GM18505 (cell line): ENCODE data around the gene BMAL1.

Experiments
- ATAC-seq: cut with Tn5 transposase; IDR thresholded peaks from one replicate; pipeline ENCODE4 v1.9.1; 2021; ENCODE audit not compliant: unreplicated experiment
- POLR2A ChIP-seq: IDR thresholded peaks from 4 replicates; pipeline ENCODE4 v1.6.1; 2011; ENCODE audit warnings: borderline replicate concordance; ENCODE audit not compliant: insufficient read depth, insufficient read length; ENCODE audit errors: extremely low read depth

BMAL1 gene

GRCh38 chr11:13291361-13291760 is 13.8 kb downstream of the BMAL1 start:
- no peak for TF ChIP-seq POLR2A
- ATAC-seq = no peak

GRCh38 chr11:13291800-13292199 is 14.2 kb downstream of the BMAL1 start:
- no peak for ATAC-seq
- no peak for TF ChIP-seq POLR2A

- ATAC-seq = no peak
- TF ChIP-seq POLR2A = no peak
Observed at GRCh38 chr11:13292970-13293369, 15.4 kb downstream of the BMAL1 start.

DNA sequence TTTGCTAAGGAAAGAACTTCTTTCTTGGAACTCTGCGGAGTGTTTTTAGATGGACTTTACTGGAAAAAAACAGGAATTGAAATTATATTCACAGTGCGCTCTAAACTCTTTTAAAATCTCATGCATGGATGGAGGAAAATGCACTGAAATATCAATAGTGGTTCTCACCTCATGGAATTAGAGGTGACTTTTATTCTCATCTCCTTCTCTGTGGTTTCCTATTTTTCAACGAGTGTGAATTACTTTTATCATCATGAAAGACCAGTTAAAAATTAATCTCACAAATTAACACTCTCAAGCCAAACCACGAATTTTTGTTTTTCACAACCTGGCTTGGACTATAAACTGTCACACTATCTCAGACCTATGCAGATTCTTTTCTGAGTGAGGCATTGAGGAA is 16.6 kb downstream of the BMAL1 start:
- TF ChIP-seq POLR2A = no peak
- ATAC-seq = no peak

DNA sequence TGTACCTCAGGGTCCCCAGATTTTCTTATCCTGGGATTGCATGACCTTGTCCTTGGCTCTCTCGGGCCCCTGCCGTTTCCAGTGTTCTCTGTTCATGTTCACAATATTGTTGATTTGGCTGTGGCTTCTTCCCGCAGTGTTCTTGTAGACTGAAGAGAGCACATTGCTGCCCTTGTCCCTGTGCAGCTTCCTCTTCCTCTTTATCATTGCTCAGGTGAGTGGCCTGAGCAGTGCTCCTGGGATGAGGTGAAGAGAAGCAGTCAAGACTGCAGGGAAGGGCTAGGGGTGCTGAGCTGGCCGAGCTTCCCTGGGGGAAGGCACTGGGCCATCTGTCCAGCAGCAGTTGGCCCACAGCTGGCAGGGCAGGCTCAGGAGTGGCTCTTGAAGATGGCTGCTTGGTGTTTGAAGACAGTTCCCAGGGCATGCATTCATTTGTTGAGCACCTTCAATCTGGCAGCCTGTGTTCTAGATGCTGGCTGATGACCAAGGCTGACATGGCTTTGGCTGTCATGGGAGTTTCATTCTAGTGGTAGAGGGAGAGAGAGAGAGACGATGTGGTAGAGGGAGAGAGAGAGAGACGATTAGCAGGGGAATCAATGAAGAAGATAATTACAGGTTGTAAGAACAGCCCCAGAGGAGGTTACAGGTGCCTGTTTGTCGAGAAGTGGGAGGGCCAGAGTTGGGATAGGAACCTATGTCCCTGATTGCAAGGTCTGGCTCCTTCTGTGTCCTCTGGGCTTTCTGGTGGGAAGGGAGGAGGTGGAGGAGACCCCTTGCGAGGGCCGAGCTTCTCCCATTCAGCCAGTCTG is 17.4 kb downstream of the BMAL1 start:
- ATAC-seq = no peak
- TF ChIP-seq POLR2A = no peak

- TF ChIP-seq POLR2A = no peak
- no peak for ATAC-seq
Observed at GRCh38 chr11:13297308-13297916, 19.8 kb downstream of the BMAL1 start.

DNA sequence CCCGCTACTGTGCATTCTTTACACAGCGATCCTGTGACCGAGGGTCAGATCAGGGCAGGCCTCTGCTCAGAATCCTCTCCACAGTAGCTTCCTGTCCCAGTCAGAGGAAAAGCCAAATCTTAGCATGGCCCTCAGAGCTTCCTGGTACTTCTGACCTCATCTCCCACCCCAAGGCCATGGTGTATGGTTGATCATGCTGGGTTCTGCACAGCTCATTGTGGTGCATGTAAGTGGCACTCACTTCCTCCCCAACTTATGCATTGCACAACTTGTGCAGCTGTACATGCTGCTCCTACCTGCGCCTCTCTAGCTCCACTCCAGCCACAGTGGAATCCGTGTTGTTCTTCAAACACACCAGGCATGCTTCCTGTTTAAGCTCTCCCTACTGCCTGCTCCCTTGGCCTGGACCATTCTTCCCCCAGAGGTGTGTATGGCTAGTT is 20.3 kb downstream of the BMAL1 start:
- TF ChIP-seq POLR2A = no peak
- no peak for ATAC-seq

DNA sequence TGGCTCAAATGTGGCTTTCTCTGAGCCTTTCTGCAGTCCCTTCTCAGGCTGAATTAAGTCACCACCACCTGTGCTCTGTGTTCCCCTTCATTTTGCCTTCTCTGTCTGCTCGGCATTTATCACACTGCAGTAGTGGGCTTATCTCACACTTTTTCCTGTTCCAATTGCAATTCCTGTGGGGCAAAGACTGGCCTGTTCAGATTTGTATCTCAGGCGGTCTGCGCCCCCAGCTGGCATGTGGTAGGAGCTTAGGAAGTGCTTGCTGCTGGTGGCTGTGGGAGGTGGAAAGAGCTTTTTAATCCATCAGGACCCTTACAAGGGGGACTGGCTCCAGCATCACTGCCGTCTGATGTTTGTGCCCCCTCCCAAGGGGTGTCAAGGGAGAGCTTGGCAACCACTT is 21.2 kb downstream of the BMAL1 start:
- no peak for TF ChIP-seq POLR2A
- no peak for ATAC-seq

- no peak for TF ChIP-seq POLR2A
- no peak for ATAC-seq
Observed at GRCh38 chr11:13301522-13301921, 23.9 kb downstream of the BMAL1 start.

DNA sequence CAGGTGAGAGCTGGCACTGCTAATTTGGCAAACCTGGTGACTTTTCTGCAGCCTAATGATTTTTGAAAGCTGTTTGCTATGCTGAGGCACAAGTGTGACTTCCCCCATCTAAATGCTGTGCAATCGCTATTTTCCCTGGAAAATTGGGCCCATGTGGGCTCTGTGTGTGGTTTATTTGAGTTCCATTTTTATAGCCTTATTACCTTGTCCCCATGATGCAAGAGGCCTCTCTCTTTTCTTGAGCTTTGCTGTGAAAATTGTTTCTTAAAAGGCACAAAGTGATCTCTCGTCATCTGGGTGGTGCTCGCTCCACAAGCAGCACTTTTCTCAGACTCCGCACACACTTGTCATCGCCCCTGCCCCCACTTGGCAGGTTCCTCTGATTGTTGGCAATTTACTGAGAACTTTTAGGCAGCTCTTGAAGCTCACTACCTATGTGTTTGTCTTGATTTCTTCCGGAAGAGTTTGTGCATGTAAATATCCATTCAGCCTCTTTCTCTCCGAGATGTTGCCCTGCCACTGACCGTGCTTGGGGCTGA is 24.9 kb downstream of the BMAL1 start:
- ATAC-seq = no peak
- no peak for TF ChIP-seq POLR2A

DNA sequence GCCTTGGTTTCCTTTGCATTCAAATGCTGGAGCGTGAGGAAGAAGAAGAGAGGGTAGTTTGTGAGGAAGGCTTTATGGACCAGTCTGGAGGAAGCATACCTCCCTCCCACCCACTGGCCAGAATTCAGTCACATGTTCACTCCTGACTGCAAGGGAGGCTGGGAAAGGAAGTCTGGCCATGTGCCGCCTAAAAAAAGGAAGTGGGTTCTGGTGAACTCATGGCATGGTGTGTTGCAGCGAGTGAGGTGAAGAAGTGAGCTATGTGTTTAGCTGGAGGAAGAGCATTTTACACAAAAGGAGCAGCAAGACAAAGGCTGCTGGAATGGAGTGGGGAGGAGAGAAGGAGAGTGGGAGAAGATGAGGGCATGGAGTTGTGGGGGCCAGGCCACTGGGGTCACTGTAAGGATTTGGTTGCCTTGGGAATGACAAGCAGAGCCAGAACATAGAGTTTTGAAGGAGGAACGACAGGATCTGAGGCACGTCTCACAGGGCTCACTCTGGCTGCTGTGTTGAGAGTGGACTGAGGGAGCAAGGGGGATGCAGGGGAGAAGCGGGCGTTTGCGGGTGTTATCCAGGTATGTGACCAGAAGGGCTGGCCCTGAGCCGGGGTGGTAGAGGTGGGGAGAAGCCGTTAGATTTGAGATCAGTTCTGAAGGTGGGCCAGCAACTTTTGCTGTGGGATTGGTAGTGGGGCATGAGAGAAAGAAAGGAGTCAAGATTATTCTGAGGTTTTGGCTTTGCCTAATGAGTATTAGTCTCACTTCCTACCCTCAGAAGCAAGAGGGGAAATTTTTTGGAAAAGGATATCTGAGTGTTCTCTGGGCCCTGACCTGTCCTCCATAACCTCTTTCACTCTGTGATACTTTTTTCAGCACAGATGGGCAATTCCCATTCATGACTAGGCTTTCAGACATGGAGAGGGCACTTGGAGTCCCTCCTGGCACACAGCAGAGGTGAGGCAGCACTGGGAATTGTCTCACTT is 26.4 kb downstream of the BMAL1 start:
- no peak for ATAC-seq
- no peak for TF ChIP-seq POLR2A

DNA sequence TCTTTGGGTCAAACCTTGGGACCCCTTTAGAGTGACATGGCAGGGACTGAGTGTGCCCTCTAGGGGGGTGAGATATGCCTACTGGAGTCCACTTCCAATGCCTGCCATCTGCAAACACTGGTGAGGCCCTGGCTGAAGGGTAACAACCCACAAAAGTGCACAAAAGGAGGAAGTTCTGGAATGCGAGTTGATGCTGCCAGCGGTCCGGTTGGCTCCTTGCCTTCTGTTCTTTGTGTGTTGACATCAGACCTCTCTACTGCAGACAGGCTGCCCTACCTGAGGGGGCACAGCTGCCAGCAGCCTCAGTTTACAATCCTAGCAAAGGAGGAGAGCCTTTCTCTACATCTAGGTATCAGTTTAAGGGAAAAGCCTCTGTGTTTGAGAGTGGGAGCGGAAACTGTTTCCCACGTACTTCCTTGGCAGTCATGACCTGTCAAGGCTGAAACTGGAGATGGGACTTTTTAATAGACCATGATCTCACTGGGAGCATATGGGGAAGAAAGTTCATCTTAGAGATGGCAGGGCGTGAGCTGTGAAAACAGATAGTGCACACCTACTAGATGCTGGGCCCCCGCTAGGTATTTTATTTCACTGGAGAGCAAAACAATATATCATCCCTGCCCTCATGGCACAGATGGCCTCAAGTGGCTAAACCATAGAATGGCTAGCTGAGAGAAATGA is 27.2 kb downstream of the BMAL1 start:
- no peak for ATAC-seq
- TF ChIP-seq POLR2A = no peak
